Measurements from ENCODE around the gene HRH3.

The HRH3 gene

DNA sequence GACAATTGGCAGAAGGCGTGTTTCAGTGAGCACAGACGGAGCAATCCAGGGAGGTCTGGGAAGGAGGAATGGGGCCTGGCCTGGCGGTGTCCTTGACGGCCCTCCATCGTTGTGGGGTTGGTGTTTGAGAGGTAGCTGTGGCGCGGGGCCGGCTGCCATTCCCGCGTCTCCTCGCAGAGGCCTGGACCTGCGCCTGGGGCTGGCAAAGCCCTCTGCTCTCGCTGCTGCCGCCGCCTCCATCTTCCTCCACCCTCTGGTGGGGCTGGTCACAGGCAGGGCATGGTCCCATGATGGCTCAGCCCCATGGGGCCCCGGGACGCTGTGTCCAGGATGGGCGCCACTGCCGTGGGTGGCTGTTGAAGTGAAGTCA lies 25.8 kb upstream of the HRH3 start:
- Histone ChIP-seq H3K4me3 (ENCODE audit: low read depth, low read length) (no peak overlapping the region), H3K36me3 (ENCODE audit: control insufficient read depth in 2 of 2, insufficient read depth in 1 of 2, low read length in 2 of 2) (peaks cover 0 to 42% of the 10 kb centered on the region in 2 experiments; a peak in 1 of 3 replicates), H3K4me1 (ENCODE audit: control insufficient read depth, insufficient read depth, low read length) (no peaks in the 10 kb centered on the region), H3K9me3 (ENCODE audit: control insufficient read depth, insufficient read depth, low read depth, low read length) (no peaks in the 10 kb centered on the region), H3K27ac (ENCODE audit: extremely low read depth, low read depth, low read length) (no peak overlapping the region)
- TF ChIP-seq MZF1 (tag by site-specific recombination; IDR thresholded peaks at IDR 0.05; ENCODE audit: borderline replicate concordance) (no peak), YY1 (tag by site-specific recombination; IDR thresholded peaks at IDR 0.05) (no peak), ZNF585B (tag by site-specific recombination; IDR thresholded peaks at IDR 0.05) (no peak), SCRT1 (tag by site-specific recombination; IDR thresholded peaks at IDR 0.05; ENCODE audit: borderline replicate concordance) (no peak), GLIS2 (tag by site-specific recombination; IDR thresholded peaks at IDR 0.05) (no peak), ZNF132 (tag by site-specific recombination; IDR thresholded peaks at IDR 0.05; ENCODE audit: borderline replicate concordance) (no peak), ZNF549 (tag by site-specific recombination; IDR thresholded peaks at IDR 0.05) (no peak), ZNF560 (tag by site-specific recombination; IDR thresholded peaks at IDR 0.05; ENCODE audit: borderline replicate concordance) (no peak), ZNF391 (tag by site-specific recombination; IDR thresholded peaks at IDR 0.05; ENCODE audit: borderline replicate concordance, low read depth) (no peak), GLI2 (tag by site-specific recombination; IDR thresholded peaks at IDR 0.05; ENCODE audit: borderline replicate concordance, low read depth) (no peak), ZNF311 (tag by site-specific recombination; IDR thresholded peaks at IDR 0.05; ENCODE audit: borderline replicate concordance) (no peak), ZNF169 (tag by site-specific recombination; IDR thresholded peaks at IDR 0.05) (no peak)
- TF ChIP-seq, protein P1, sequence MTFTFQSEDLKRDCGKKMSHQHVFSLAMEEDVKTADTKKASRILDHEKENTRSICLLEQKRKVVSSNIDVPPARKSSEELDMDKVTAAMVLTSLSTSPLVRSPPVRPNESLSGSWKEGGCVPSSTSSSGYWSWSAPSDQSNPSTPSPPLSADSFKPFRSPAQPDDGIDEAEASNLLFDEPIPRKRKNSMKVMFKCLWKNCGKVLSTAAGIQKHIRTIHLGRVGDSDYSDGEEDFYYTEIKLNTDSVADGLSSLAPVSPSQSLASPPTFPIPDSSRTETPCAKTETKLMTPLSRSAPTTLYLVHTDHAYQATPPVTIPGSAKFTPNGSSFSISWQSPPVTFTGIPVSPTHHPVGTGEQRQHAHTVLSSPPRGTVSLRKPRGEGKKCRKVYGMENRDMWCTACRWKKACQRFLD (tag by site-specific recombination; IDR thresholded peaks at IDR 0.05): no peak
- TF ChIP-seq, protein P2, sequence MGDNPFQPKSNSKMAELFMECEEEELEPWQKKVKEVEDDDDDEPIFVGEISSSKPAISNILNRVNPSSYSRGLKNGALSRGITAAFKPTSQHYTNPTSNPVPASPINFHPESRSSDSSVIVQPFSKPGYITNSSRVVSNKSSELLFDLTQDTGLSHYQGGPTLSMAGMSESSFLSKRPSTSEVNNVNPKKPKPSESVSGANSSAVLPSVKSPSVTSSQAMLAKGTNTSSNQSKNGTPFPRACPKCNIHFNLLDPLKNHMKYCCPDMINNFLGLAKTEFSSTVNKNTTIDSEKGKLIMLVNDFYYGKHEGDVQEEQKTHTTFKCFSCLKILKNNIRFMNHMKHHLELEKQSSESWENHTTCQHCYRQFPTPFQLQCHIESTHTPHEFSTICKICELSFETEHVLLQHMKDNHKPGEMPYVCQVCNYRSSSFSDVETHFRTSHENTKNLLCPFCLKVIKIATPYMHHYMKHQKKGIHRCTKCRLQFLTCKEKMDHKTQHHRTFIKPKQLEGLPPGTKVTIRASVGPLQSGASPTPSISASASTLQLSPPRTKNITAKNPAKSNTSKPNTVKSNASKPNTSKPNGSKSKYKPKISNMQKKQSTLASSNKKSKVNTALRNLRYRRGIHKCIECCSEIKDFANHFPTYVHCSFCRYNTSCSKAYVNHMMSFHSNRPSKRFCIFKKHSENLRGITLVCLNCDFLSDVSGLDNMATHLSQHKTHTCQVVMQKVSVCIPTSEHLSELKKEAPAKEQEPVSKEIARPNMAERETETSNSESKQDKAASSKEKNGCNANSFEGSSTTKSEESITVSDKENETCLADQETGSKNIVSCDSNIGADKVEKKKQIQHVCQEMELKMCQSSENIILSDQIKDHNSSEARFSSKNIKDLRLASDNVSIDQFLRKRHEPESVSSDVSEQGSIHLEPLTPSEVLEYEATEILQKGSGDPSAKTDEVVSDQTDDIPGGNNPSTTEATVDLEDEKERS (tag by site-specific recombination; IDR thresholded peaks at IDR 0.05): no peak
- TF ChIP-seq, protein P3, sequence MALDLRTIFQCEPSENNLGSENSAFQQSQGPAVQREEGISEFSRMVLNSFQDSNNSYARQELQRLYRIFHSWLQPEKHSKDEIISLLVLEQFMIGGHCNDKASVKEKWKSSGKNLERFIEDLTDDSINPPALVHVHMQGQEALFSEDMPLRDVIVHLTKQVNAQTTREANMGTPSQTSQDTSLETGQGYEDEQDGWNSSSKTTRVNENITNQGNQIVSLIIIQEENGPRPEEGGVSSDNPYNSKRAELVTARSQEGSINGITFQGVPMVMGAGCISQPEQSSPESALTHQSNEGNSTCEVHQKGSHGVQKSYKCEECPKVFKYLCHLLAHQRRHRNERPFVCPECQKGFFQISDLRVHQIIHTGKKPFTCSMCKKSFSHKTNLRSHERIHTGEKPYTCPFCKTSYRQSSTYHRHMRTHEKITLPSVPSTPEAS (tag by site-specific recombination; IDR thresholded peaks at IDR 0.05): no peak
- TF ChIP-seq, protein P4, sequence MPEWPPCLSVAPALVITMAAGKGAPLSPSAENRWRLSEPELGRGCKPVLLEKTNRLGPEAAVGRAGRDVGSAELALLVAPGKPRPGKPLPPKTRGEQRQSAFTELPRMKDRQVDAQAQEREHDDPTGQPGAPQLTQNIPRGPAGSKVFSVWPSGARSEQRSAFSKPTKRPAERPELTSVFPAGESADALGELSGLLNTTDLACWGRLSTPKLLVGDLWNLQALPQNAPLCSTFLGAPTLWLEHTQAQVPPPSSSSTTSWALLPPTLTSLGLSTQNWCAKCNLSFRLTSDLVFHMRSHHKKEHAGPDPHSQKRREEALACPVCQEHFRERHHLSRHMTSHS (tag by site-specific recombination; IDR thresholded peaks at IDR 0.05): no peak
- CTCF ChIA-PET: no interaction called here
- POLR2A ChIA-PET: no interaction called here

DNA sequence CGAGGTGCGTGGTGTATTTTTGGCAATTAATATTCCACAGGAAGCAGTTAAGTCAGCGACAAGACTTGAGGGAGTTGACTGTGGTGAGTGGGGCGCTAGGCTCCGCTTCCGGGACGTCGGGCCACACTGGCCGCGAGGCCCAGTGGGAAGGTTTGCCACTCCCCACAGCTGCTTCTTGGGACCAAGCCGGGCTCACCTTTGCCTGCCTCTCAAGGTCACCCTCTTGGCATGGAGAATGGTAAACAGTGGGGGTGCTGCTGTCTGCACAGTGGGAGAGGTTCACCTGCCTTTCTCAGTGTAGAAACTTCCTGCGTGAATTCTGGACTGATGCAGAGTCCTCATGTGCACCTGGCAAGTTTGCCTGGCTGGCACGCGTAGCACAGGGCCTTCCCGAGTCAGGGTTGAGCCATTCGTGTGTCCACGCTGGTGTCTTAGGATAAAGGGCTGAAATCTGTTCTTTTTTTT lies 24.6 kb upstream of the HRH3 start:
- Histone ChIP-seq H3K4me1 (ENCODE audit: control insufficient read depth, insufficient read depth, low read length) (no peaks in the 10 kb centered on the region), H3K27ac (ENCODE audit: extremely low read depth, low read depth, low read length) (no peak overlapping the region), H3K4me3 (ENCODE audit: low read depth, low read length) (no peak overlapping the region), H3K36me3 (ENCODE audit: control insufficient read depth in 2 of 2, insufficient read depth in 1 of 2, low read length in 2 of 2) (peaks cover 0 to 52% of the 10 kb centered on the region in 2 experiments; a peak in 1 of 3 replicates), H3K9me3 (ENCODE audit: control insufficient read depth, insufficient read depth, low read depth, low read length) (no peaks in the 10 kb centered on the region)
- POLR2A ChIA-PET: no interaction called here
- CTCF ChIA-PET: no interaction called here
- TF ChIP-seq, protein P5, sequence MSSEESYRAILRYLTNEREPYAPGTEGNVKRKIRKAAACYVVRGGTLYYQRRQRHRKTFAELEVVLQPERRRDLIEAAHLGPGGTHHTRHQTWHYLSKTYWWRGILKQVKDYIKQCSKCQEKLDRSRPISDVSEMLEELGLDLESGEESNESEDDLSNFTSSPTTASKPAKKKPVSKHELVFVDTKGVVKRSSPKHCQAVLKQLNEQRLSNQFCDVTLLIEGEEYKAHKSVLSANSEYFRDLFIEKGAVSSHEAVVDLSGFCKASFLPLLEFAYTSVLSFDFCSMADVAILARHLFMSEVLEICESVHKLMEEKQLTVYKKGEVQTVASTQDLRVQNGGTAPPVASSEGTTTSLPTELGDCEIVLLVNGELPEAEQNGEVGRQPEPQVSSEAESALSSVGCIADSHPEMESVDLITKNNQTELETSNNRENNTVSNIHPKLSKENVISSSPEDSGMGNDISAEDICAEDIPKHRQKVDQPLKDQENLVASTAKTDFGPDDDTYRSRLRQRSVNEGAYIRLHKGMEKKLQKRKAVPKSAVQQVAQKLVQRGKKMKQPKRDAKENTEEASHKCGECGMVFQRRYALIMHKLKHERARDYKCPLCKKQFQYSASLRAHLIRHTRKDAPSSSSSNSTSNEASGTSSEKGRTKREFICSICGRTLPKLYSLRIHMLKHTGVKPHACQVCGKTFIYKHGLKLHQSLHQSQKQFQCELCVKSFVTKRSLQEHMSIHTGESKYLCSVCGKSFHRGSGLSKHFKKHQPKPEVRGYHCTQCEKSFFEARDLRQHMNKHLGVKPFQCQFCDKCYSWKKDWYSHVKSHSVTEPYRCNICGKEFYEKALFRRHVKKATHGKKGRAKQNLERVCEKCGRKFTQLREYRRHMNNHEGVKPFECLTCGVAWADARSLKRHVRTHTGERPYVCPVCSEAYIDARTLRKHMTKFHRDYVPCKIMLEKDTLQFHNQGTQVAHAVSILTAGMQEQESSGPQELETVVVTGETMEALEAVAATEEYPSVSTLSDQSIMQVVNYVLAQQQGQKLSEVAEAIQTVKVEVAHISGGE (tag by site-specific recombination; conservative IDR thresholded peaks at IDR 0.05; ENCODE audit: low read depth): no peak
- no peak for TF ChIP-seq ZNF37A (tag by site-specific recombination; IDR thresholded peaks at IDR 0.05)
- no peak for TF ChIP-seq ZNF514 (tag by site-specific recombination; IDR thresholded peaks at IDR 0.05)
- no peak for TF ChIP-seq OVOL3 (tag by site-specific recombination; IDR thresholded peaks at IDR 0.05)
- TF ChIP-seq ZSCAN23 (tag by site-specific recombination; IDR thresholded peaks at IDR 0.05): no peak
- TF ChIP-seq GLIS2 (tag by site-specific recombination; IDR thresholded peaks at IDR 0.05): no peak
- TF ChIP-seq, protein P6, sequence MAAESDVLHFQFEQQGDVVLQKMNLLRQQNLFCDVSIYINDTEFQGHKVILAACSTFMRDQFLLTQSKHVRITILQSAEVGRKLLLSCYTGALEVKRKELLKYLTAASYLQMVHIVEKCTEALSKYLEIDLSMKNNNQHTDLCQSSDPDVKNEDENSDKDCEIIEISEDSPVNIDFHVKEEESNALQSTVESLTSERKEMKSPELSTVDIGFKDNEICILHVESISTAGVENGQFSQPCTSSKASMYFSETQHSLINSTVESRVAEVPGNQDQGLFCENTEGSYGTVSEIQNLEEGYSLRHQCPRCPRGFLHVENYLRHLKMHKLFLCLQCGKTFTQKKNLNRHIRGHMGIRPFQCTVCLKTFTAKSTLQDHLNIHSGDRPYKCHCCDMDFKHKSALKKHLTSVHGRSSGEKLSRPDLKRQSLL (tag by site-specific recombination; IDR thresholded peaks at IDR 0.05): no peak
- no peak for TF ChIP-seq EGR2 (tag by site-specific recombination; IDR thresholded peaks at IDR 0.05; ENCODE audit: low read depth)
- no peak for TF ChIP-seq ZNF549 (tag by site-specific recombination; IDR thresholded peaks at IDR 0.05)

Data from HEK293 (cell line).